CD4-positive, alpha-beta T cell (primary cell): ENCODE measurements around the gene SGF29. TPM values are rescaled to one million over a fixed set of nuclear protein-coding genes. Genes with fewer than 3 reads are reported as not detected.

ENCODE experiments used
- ATAC-seq: fragments of 200-7000 bp; cut with Tn5 transposase; one replicate; pipeline ENCODE4 v1.10.0; 2022; ENCODE audit warnings: mild to moderate bottlenecking; ENCODE audit not compliant: poor library complexity
- CTCF ChIA-PET: fragments of 350-600 bp; sonication (Branson Sonifier 250); formaldehyde crosslinking; loops from one replicate; lab custom pipeline; 2021; ENCODE audit warnings: antibody characterized with exemption, inconsistent platforms; lab: Charles Lee
- POLR2A ChIA-PET: fragments of 350-600 bp; sonication (Branson Sonifier 250); formaldehyde crosslinking; loops from one replicate; lab custom pipeline; 2021; ENCODE audit warnings: antibody characterized with exemption, inconsistent platforms; lab: Charles Lee
- DNase-seq, 14 experiments: peaks; one replicate each; pipeline ENCODE4 v3.0.0-alpha.2; 2013 to 2020; ENCODE audit warnings: mixed read lengths in 2 of 14
- H3K27ac ChIP-seq, 2 donors: one replicate each; pipeline versions ENCODE4 v1.5.1 to v1.7.0; 2013; ENCODE audit warnings: low read length in 2 of 2, low read depth in 1 of 2, mild to moderate bottlenecking in 1 of 2
- H3K27me3 ChIP-seq, 2 experiments: 1 replicate in 1 of 2; 2 replicates in 1 of 2; pipeline versions ENCODE4 v1.6.1 to v1.7.0; 2013; ENCODE audit warnings: low read length in 2 of 2, control low read depth in 1 of 2, mild to moderate bottlenecking in 1 of 2, moderate library complexity in 1 of 2; ENCODE audit not compliant: insufficient read depth in 2 of 2, control insufficient read depth in 1 of 2
- H3K36me3 ChIP-seq: one replicate; pipeline ENCODE4 v1.6.1; 2013; ENCODE audit warnings: low read length, control low read depth; ENCODE audit not compliant: insufficient read depth
- H3K4me1 ChIP-seq: one replicate; pipeline ENCODE4 v1.6.1; 2013; ENCODE audit warnings: low read length, control low read depth; ENCODE audit not compliant: insufficient read depth
- H3K4me3 ChIP-seq: one replicate; pipeline ENCODE4 v1.5.1; 2013; ENCODE audit warnings: mild to moderate bottlenecking, low read length, moderate library complexity
- H3K9me3 ChIP-seq, 2 experiments: 1 replicate in 1 of 2; 2 replicates in 1 of 2; pipeline versions ENCODE4 v1.6.1 to v1.7.0; 2013; ENCODE audit warnings: low read length in 2 of 2, mild to moderate bottlenecking in 2 of 2, control low read depth in 1 of 2, moderate library complexity in 1 of 2; ENCODE audit not compliant: control insufficient read depth in 1 of 2, insufficient read depth in 1 of 2
- H3K27ac Mint-ChIP-seq: one replicate; pipeline ENCODE4 v1.8.0; 2020; ENCODE audit warnings: mixed read lengths
- H3K27me3 Mint-ChIP-seq: one replicate; pipeline ENCODE4 v1.8.0; 2021; ENCODE audit warnings: mixed read lengths
- H3K36me3 Mint-ChIP-seq: one replicate; pipeline ENCODE4 v1.8.0; 2021; ENCODE audit warnings: low read depth, mixed read lengths
- H3K4me1 Mint-ChIP-seq: one replicate; pipeline ENCODE4 v1.8.0; 2021; ENCODE audit warnings: low read depth, mixed read lengths
- H3K4me3 Mint-ChIP-seq: one replicate; pipeline ENCODE4 v1.8.0; 2020; ENCODE audit warnings: mild to moderate bottlenecking, mixed read lengths
- H3K9me3 Mint-ChIP-seq: one replicate; pipeline ENCODE4 v1.8.0; 2020; ENCODE audit warnings: mixed read lengths
- intact Hi-C, 2 experiments: fragments of 100-400 bp; cut with DNase I in 1 of 2; cut with micrococcal nuclease in 1 of 2; formaldehyde crosslinking; loops; one replicate each; pipeline versions ENCODE4 v1.15.1 to v1.9.0; 2023 to 2025; cut with DNase I, micrococcal nuclease
- total RNA-seq, 174 experiments: library from RNA in 2 of 174; stranded (reverse) in 2 of 174; gene quantifications; one replicate each; pipeline ENCODE4 v1.2.3 and lab custom pipeline; 2021 to 2026
- TF ChIP-seq, protein P1 (sequence below): fragments of 200-600 bp; IDR thresholded peaks from one replicate; pipeline ENCODE4 v1.8.0; 2022; ENCODE audit warnings: antibody characterized with exemption, mild to moderate bottlenecking

The SGF29 gene
- total RNA-seq, 2 experiments from 2014 or later: 38.9 to 40.3 TPM

DNA sequence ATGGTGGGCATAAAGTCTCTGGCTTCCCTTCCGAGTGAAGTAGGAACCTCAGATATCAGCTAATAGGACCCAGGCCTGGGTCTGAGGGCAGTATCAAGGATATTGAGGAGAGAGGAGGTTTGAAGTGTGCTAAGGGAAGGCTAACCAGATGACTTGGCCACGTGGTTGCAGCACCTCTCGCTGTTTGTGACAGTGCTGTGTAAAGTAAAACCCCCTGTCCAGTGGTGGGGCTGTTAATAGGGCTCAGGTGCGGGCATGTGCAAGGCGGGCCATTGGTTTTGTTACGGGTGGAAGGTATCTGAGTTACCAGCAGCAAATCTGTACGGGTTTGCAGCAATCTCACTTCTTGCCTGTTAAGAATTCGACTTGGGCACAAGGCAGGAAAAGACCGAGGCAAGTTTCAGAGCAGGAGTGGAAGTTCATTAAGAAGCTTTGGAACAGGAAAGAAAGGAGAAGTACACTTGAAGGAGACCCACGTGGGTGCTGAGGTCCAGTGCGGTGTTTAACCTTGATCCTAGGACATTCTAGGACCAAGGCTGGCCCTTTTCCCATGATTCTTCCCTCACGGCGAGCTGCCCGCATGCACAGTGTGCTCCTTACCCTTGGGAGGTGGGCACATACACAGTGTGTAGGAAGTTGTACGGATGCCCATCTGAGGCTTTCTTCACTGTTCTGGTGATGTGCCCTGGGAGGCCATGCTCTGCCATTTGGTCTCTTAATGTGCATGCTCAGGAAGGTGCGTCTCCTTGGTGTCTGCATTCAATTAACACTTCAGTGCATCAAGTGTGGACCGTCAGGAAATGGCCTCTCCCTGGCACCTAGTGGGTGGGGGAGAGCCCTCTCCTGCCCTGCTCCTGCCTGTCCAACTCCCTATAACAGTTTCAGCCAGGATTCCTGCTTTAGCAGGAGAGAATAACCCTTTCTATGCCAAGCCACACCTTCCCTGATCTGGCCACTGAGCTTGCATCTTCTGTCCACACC lies 20.3 kb downstream of the SGF29 start:
- Mint-ChIP-seq H3K9me3 (no peaks in the 10 kb centered on the region), H3K27ac (peak overlapping the region; percentile 34), H3K4me1 (peaks cover 51% of the 10 kb centered on the region), H3K27me3 (no peaks in the 10 kb centered on the region), H3K36me3 (peaks cover 37% of the 10 kb centered on the region), H3K4me3 (no peak overlapping the region)
- Histone ChIP-seq H3K9me3 (no peaks in the 10 kb centered on the region), H3K27me3 (no peaks in the 10 kb centered on the region), H3K4me3 (no peak overlapping the region), H3K36me3 (peaks cover 11% of the 10 kb centered on the region), H3K27ac (no peak overlapping the region), H3K4me1 (peaks cover 10% of the 10 kb centered on the region)
- TF ChIP-seq, protein P1, sequence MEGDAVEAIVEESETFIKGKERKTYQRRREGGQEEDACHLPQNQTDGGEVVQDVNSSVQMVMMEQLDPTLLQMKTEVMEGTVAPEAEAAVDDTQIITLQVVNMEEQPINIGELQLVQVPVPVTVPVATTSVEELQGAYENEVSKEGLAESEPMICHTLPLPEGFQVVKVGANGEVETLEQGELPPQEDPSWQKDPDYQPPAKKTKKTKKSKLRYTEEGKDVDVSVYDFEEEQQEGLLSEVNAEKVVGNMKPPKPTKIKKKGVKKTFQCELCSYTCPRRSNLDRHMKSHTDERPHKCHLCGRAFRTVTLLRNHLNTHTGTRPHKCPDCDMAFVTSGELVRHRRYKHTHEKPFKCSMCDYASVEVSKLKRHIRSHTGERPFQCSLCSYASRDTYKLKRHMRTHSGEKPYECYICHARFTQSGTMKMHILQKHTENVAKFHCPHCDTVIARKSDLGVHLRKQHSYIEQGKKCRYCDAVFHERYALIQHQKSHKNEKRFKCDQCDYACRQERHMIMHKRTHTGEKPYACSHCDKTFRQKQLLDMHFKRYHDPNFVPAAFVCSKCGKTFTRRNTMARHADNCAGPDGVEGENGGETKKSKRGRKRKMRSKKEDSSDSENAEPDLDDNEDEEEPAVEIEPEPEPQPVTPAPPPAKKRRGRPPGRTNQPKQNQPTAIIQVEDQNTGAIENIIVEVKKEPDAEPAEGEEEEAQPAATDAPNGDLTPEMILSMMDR: no peak
- ChIA-PET POLR2A (no interaction called here), CTCF (no interaction called here)
- no peak for DNase-seq
- intact Hi-C loops: loop anchor here in 1 of 2 experiments (10.0 kb wide), 1 partner anchor 61 kb away; the partner anchor contains the start of gene NPIPB8
- no peak for ATAC-seq

- Mint-ChIP-seq H3K27ac (peak overlapping the region; percentile 15), H3K4me1 (peaks cover 44% of the 10 kb centered on the region), H3K4me3 (no peak overlapping the region), H3K9me3 (no peaks in the 10 kb centered on the region), H3K36me3 (peaks cover 37% of the 10 kb centered on the region), H3K27me3 (no peaks in the 10 kb centered on the region)
- no peak for ATAC-seq
- no peaks in the 10 kb centered on the region for H3K27me3 ChIP-seq
- no peak overlapping the region for H3K27ac ChIP-seq
- no peaks in the 10 kb centered on the region for H3K9me3 ChIP-seq
- H3K36me3 ChIP-seq: peaks cover 11% of the 10 kb centered on the region
- TF ChIP-seq, protein P1: no peak
- H3K4me1 ChIP-seq: peaks cover 6% of the 10 kb centered on the region
- H3K4me3 ChIP-seq: no peak overlapping the region
- CTCF ChIA-PET: interaction anchor here (0.5 kb wide), 1 partner anchor 345 kb away, joined by 3 read pairs; no protein-coding TSS in a partner anchor
- POLR2A ChIA-PET: interaction anchor here (1.3 kb wide), 1 partner anchor 82 kb away, joined by 3 read pairs; no protein-coding TSS in a partner anchor
- intact Hi-C loops: loop anchor here in 1 of 2 experiments (10.0 kb wide), 1 partner anchor 60 kb away; the partner anchor contains the start of gene NPIPB8
- DNase-seq: no peak
Observed at GRCh38 chr16:28574925-28575324, 21.2 kb downstream of the SGF29 start.

GRCh38 chr16:28575446-28576109 lies 21.9 kb downstream of the SGF29 start:
- ChIA-PET POLR2A (interaction anchor here (1.3 kb wide), 1 partner anchor 83 kb away, joined by 3 read pairs; no protein-coding TSS in a partner anchor), CTCF (interaction anchor here (0.5 kb wide), 1 partner anchor 346 kb away, joined by 3 read pairs; no protein-coding TSS in a partner anchor)
- H3K27me3 Mint-ChIP-seq: no peaks in the 10 kb centered on the region

More at GRCh38 chr16:28575446-28576109, 21.9 kb downstream of the SGF29 start:
- no peak overlapping the region for H3K4me3 ChIP-seq
- peaks cover 40% of the 10 kb centered on the region for H3K36me3 Mint-ChIP-seq
- no peak overlapping the region for H3K4me3 Mint-ChIP-seq
- ATAC-seq: no peak
- peaks cover 6% of the 10 kb centered on the region for H3K4me1 ChIP-seq
- H3K4me1 Mint-ChIP-seq: peaks cover 44% of the 10 kb centered on the region
- no peak overlapping the region for H3K27ac ChIP-seq
- H3K9me3 Mint-ChIP-seq: no peaks in the 10 kb centered on the region
- intact Hi-C loops: loop anchor here in 1 of 2 experiments (10.0 kb wide), 1 partner anchor 59 kb away; the partner anchor contains the start of gene NPIPB8
- no peak overlapping the region for H3K27ac Mint-ChIP-seq
- peaks cover 16% of the 10 kb centered on the region for H3K36me3 ChIP-seq
- no peaks in the 10 kb centered on the region for H3K9me3 ChIP-seq
- TF ChIP-seq, protein P1: no peak
- H3K27me3 ChIP-seq: no peaks in the 10 kb centered on the region
- no peak for DNase-seq
